ENCODE measurements around the gene TPBGL.

DNA sequence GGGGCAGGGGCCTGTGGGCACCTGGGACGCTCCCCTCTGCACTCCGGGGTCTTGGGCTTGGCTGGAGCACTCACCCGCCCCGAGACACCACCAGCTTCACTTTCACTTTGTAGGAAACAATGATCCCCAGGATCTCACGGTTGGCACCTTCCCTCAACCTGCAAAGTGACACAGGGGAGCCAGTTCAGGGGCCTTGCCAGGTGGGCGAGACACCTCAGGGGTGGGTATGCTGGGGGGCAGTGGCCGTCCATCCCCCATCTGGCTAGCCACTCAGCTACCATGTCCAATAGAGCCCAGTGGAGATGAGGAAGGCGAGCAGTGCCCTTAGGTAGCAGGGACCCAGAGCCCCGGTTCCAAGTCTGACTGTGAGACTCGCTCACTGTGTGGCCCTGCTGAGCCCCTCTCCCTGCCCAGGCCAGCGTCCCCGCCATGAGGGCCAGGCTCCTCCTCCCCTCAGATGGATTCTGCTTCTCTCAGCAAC is 32.3 kb downstream of the TPBGL start:
- TF ChIP-seq POLR2A (IDR thresholded peaks at IDR 0.05; ENCODE audit: low read depth, low read length) = no peak
- TF ChIP-seq PAX5 (IDR thresholded peaks at IDR 0.05; ENCODE audit: insufficient read depth, low read length, severe bottlenecking) = no peak
